K562 (cell line): Measurements from ENCODE around the gene CTF1. TPM values are rescaled to one million over a fixed set of nuclear protein-coding genes. Genes with fewer than 3 reads are reported as not detected.
A peak's percentile ranks its signal among the peaks of the same experiment; 100 is the strongest.

Source experiments
- ARID2 ChIP-seq: fragments of 450-650 bp; IDR thresholded peaks from 2 replicates; pipeline ENCODE4 v1.6.1; 2017; ENCODE audit warnings: antibody characterized with exemption, mild to moderate bottlenecking
- CHD2 ChIP-seq: IDR thresholded peaks from 2 replicates; pipeline ENCODE4 v1.6.1; 2011; ENCODE audit warnings: low read depth, low read length
- CXXC5 ChIP-seq: fragments of 250-450 bp; sonication (Bioruptor Pico); IDR thresholded peaks from 2 replicates; pipeline ENCODE4 v1.8.0; 2022; ENCODE audit warnings: inconsistent platforms, mild to moderate bottlenecking, moderate library complexity
- GTF3C2 ChIP-seq: IDR thresholded peaks from 3 replicates; pipeline ENCODE4 v1.6.1; 2011; ENCODE audit warnings: borderline replicate concordance, mild to moderate bottlenecking, moderate library complexity; ENCODE audit not compliant: insufficient read length; ENCODE audit errors: extremely low read depth
- HMG20A ChIP-seq: fragments of 450-650 bp; formaldehyde crosslinking; conservative IDR thresholded peaks from 2 replicates; pipeline ENCODE4 v1.4.0; 2020; ENCODE audit warnings: mild to moderate bottlenecking, mixed read lengths
- JUN ChIP-seq, 2 experiments: sonication (generic) in 1 of 2; formaldehyde crosslinking in 1 of 2; IDR thresholded peaks; 2 replicates each; pipeline versions ENCODE4 v1.6.1 to v1.8.0; 2012 to 2022; ENCODE audit warnings: borderline replicate concordance in 2 of 2, mild to moderate bottlenecking in 2 of 2, improper control_type of control experiment in 1 of 2, low read depth in 1 of 2, low read length in 1 of 2, missing genetic modification reagents in 1 of 2
- MED1 ChIP-seq: sonication (generic); formaldehyde crosslinking; IDR thresholded peaks from 2 replicates; pipeline ENCODE4 v1.8.1; 2023; ENCODE audit warnings: missing genetic modification reagents, borderline replicate concordance
- NELFE ChIP-seq: IDR thresholded peaks from 2 replicates; pipeline ENCODE4 v1.6.1; 2011; ENCODE audit warnings: mild to moderate bottlenecking; ENCODE audit not compliant: insufficient read depth, insufficient read length
- PHTF2 ChIP-seq: fragments of 250-450 bp; sonication (Bioruptor Pico); IDR thresholded peaks from 2 replicates; pipeline ENCODE4 v1.5.0; 2021; ENCODE audit warnings: mild to moderate bottlenecking
- POLR2A ChIP-seq: fragments of 450-650 bp; conservative IDR thresholded peaks from 2 replicates; pipeline ENCODE4 v1.6.1; 2016
- POLR2H ChIP-seq: IDR thresholded peaks from 2 replicates; pipeline ENCODE4 v1.6.1; 2016; ENCODE audit warnings: missing genetic modification characterization, low read depth, mild to moderate bottlenecking, control low read depth, missing compliant biosample characterization, moderate library complexity
- PRPF4 ChIP-seq: fragments of 200-400 bp; formaldehyde crosslinking; IDR thresholded peaks from one replicate; pipeline ENCODE4 v1.6.1; 2017; ENCODE audit warnings: low read length, low read depth, mild to moderate bottlenecking; ENCODE audit not compliant: insufficient read depth, poor library complexity, severe bottlenecking
- RNF2 ChIP-seq: sonication (generic); IDR thresholded peaks from 2 replicates; pipeline ENCODE4 v1.6.1; 2016
- SAFB ChIP-seq: fragments of 200-400 bp; formaldehyde crosslinking; IDR thresholded peaks from 2 replicates; pipeline ENCODE4 v1.6.1; 2017; ENCODE audit warnings: low read depth, low read length, borderline replicate concordance
- TCF7 ChIP-seq: sonication (generic); IDR thresholded peaks from 2 replicates; pipeline ENCODE4 v1.6.1; 2016; ENCODE audit warnings: antibody characterized with exemption, borderline replicate concordance
- TEAD2 ChIP-seq: fragments of 450-650 bp; IDR thresholded peaks from 2 replicates; pipeline ENCODE4 v1.6.1; 2016; ENCODE audit warnings: missing genetic modification characterization, control low read depth, missing compliant biosample characterization
- TFAP4 ChIP-seq: sonication (generic); formaldehyde crosslinking; IDR thresholded peaks from 2 replicates; pipeline ENCODE4 v1.8.0; 2022; ENCODE audit warnings: missing genetic modification reagents, mild to moderate bottlenecking, moderate library complexity, borderline replicate concordance
- THAP12 ChIP-seq: fragments of 250-450 bp; sonication (Bioruptor Pico); IDR thresholded peaks from 2 replicates; pipeline ENCODE4 v1.9.0; 2021; ENCODE audit warnings: mild to moderate bottlenecking, inconsistent platforms
- YBX1 ChIP-seq: fragments of 450-650 bp; IDR thresholded peaks from 2 replicates; pipeline ENCODE4 v1.7.1; 2016; ENCODE audit warnings: mild to moderate bottlenecking
- YY1 ChIP-seq, 3 experiments: IDR thresholded peaks; 2 replicates each; pipeline ENCODE4 v1.6.1; 2011; ENCODE audit warnings: low read length in 2 of 3, mild to moderate bottlenecking in 2 of 3, moderate library complexity in 2 of 3, borderline replicate concordance in 1 of 3, control low read depth in 1 of 3, low read depth in 1 of 3; ENCODE audit not compliant: insufficient read depth in 3 of 3, insufficient replicate concordance in 2 of 3, control insufficient read depth in 1 of 3, insufficient read length in 1 of 3; ENCODE audit errors: extremely low read depth in 1 of 3
- ZBED1 ChIP-seq: IDR thresholded peaks from 2 replicates; pipeline ENCODE4 v1.6.1; 2014
- ZNF408 ChIP-seq: fragments of 250-450 bp; sonication (Bioruptor Pico); IDR thresholded peaks from 2 replicates; pipeline ENCODE4 v1.4.0; 2020; ENCODE audit warnings: low read depth, mild to moderate bottlenecking, moderate library complexity
- ZSCAN32 ChIP-seq: fragments of 450-650 bp; formaldehyde crosslinking; IDR thresholded peaks from 2 replicates; pipeline ENCODE4 v1.4.0; 2020; ENCODE audit warnings: mild to moderate bottlenecking, moderate library complexity
- polyA plus RNA-seq, 8 experiments: library from polyadenylated mRNA; depleted of rRNA in 4 of 8; stranded (reverse) in 5 of 8; unstranded in 3 of 8; fragments of >200 nt; fragmentation: Nextera tagmentation in 2 of 8; fragmentation: Illumina TruSeq in 1 of 8; extraction: Ambion mirVana in 2 of 8; extraction: Trizol in 1 of 8; gene quantifications; 2 replicates each; pipeline versions ENCODE4 v1.2.1 to v1.2.3, GENCODE V29; 2011 to 2014; ENCODE audit warnings: inconsistent platforms in 1 of 8, missing spikeins in 1 of 8
- total RNA-seq, 7 experiments: library from RNA; depleted of rRNA in 6 of 7; stranded (reverse); fragments of >200 nt in 6 of 7; fragmentation: Illumina TruSeq in 2 of 7; extraction: Trizol in 2 of 7; gene quantifications; 2 replicates each; pipeline versions ENCODE4 v1.2.1 to v1.2.3, GENCODE V29; 2011 to 2021; ENCODE audit warnings: low replicate concordance in 1 of 7

CTF1 gene
- total and polyA plus RNA-seq, 9 of the 15 experiments (the other 6 are each of a cell fraction or from before 2014, with no cell fraction given), result 0.24 to 2.5 (median 0.44) TPM

- TF ChIP-seq YY1 (IDR thresholded peaks at IDR 0.05; ENCODE audit: borderline replicate concordance in 1 of 3, control insufficient read depth in 1 of 3, extremely low read depth in 1 of 3, insufficient read depth in 3 of 3, insufficient read length in 1 of 3, insufficient replicate concordance in 2 of 3, low read depth in 1 of 3, low read length in 2 of 3) (peak in 2 of 3 experiments; percentile 46 to 66), CXXC5 (CRISPR knock-in tag) (no peak), ARID2 (no peak), MED1 (CRISPR knock-in tag) (no peak), RNF2 (no peak), ZSCAN32 (CRISPR knock-in tag) (no peak), THAP12 (CRISPR knock-in tag) (no peak), POLR2A (0 out of 2 replicates have a peak, but pooled peaks have one; percentile 29), TCF7 (no peak), PHTF2 (CRISPR knock-in tag) (no peak), NELFE (no peak), JUN (IDR thresholded peaks at IDR 0.05; ENCODE audit: borderline replicate concordance, low read depth, low read length) (0 out of 2 replicates have a peak, but pooled peaks have one; percentile 43), JUN (CRISPR knock-in tag; IDR thresholded peaks at IDR 0.05; ENCODE audit: borderline replicate concordance) (no peak), GTF3C2 (no peak), TFAP4 (CRISPR knock-in tag) (0 out of 2 replicates have a peak, but pooled peaks have one; percentile 21), HMG20A (no peak), SAFB (no peak), ZNF408 (CRISPR knock-in tag) (no peak), CHD2 (no peak), ZBED1 (no peak), TEAD2 (tag) (no peak), POLR2H (tag) (no peak), PRPF4 (no peak), YBX1 (no peak)
Measured at GRCh38 chr16:30934827-30935557, 38.6 kb downstream of the CTF1 start (continued).
